Stimulated activated CD4-positive, alpha-beta T cell treated with anti-CD3 and anti-CD28 coated beads, Interleukin-4, amount 100 ng/mL, for 1 hour (primary cell): ENCODE measurements around the gene ZFP57.

Experiments used
- DNase-seq: peaks from one replicate; pipeline ENCODE4 v3.0.0-alpha.2; 2020

The ZFP57 gene

DNA sequence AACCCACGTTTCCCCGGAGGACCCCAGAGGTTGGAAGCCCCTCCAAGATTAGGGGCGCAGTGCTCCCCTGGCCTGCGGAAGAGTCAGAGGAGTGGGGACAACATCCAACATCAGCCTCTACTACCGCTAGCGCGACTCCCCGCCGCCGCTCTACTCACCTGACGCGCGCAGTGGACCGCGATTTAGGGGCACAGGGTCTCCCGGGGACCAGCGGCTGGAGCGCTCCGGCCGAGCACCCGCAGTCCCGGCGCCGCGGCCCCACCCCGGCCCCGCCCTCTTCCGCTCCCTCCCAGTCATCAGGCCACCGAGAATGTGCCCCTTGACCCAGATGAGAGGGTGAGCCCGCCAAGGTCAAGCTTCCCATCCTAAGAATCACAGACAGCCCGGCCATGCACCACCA, at the start of gene ZFP57:
TSS of gene ZFP57 (minus strand) at position 249 of the 400 bp plus-strand sequence. CDS start 4,149 bp downstream, outside the sequence.
- DNase-seq = no peak

DNA sequence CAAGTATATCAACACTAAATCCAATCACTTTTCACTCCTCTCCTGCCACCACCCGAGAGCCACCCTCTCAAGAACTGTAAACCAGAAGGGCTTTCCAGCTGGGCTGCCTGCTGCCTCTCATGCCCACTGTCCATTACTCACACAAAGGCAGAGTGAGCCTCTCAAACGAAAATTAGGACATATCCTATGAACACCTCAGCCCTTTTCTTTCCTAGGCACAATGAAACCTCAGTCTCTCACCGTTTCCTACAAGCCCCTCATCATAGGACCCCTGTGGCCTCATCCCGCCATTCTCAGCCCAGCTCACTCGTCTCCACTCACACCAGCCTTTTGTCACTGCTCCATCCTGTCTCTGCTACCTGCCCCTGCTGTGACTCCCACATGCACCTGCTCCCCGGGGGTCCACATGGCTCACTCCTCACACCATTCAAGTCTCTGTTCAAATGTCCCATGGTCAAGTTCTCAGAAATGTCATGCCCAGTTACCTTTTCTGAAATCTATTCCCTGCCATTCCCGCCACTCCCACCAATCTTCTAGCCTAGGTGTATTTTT, 49.7 kb upstream of the ZFP57 start:
- no peak for DNase-seq

DNA sequence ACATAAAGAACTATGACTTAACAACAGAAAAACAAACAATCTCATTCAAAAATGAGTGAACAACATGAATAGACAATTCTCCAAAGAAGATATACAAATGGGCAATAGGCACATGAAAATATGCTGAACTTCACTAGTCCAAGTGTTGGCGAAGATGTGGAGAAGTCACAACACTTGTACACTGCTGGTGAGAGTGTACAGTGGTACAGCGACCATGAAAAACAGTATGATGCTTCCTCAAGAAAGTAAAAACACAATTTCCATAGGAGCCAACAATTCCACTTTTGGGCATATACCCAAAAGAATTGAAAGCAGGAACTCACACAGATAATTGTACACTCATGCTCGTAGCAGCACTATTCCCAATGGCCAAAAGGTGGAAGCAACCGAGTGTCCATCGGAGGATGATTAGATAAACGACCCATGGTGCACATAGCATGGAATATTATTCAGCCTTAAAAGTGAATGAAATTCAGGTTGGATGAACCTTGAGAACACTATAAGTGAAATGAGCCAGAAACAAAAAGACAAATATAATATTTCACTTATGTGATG, 48.9 kb upstream of the ZFP57 start:
- DNase-seq = no peak

- DNase-seq = no peak
Measured at GRCh38 chr6:29728875-29729270, 47.9 kb upstream of the ZFP57 start.

GRCh38 chr6:29728173-29728874, 47.4 kb upstream of the ZFP57 start:
- DNase-seq = no peak

DNA sequence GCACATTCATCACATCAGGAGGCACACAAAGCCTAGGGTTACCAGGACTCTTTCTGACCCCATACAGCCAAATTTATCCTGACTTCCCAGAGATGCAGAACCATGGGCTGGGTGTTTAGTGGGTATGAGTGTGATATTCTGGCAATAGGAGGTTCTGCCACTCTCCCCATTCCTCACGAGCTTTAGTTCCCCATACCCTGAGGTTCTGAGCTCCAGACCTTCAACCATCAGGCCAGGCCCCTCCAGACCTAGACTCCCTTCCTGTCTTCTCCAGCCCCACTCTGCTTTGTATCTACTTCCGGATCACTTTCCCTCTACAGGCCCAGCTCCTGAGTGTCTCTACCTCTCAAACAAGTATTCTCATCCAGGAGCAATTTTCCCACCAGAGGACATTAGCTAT, 46.7 kb upstream of the ZFP57 start:
- DNase-seq = no peak

DNA sequence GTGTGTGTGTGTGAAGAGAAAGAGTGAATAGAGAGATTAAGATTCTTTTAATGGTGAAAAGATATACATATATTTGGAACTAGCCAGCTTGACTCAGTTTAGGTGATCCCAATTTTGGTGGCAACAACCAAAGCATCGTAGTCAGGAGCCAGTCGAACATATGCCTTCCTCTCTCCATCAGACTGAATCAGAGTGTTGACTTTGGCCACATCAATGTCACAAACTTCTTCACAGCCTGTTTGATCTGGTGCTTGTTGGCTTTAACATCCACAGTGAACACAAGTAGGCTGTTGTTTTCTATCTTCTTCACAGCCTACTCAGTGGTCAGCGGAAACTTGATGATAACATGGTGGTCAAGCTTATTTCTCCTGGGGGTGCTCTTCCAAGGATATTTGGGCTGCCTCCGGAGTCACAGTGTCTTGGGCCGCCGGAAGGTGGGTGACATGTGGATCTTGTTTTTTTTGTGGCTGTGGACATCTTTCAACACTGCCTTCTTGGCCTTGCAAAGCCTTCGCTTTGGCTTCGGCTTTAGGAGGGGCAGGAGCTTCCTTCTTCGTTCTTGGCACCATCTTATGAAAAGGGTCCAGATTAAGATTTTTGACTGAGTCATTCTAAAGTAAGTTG, 45.7 kb upstream of the ZFP57 start:
- no peak for DNase-seq

- DNase-seq = no peak
Measured at GRCh38 chr6:29726001-29726400, 45.0 kb upstream of the ZFP57 start.

DNA sequence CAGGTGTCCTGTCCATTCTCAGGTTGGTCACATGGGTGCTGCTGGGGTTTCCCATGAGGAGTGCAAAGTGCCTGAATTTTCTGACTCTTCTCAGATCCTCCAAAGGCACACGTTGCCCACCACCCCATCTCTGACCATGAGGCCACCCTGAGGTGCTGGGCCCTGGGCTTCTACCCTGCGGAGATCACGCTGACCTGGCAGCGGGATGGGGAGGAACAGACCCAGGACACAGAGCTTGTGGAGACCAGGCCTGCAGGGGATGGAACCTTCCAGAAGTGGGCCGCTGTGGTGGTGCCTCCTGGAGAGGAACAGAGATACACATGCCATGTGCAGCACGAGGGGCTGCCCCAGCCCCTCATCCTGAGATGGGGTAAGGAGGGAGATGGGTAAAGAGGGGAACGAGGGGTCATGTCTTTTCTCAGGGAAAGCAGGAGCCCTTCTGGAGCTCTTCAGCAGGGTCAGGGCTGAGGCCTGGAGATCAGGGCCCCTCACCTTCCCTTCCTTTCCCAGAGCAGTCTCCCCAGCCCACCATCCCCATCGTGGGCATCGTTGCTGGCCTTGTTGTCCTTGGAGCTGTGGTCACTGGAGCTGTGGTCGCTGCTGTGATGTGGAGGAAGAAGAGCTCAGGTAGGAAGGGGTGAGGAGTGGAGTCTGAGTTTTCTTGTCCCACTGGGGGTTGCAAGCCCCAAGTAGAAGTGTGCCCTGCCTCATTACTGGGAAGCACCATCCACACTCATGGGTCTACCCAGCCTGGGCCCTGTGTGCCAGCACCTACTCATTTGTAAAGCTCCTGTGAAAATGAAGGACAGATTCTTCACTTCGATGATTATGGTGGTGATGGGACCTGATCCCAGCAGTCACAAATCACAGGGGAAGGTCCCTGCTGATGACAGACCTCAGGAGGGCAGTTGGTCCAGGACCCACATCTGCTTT, 44.3 kb upstream of the ZFP57 start:
- DNase-seq = no peak

DNA sequence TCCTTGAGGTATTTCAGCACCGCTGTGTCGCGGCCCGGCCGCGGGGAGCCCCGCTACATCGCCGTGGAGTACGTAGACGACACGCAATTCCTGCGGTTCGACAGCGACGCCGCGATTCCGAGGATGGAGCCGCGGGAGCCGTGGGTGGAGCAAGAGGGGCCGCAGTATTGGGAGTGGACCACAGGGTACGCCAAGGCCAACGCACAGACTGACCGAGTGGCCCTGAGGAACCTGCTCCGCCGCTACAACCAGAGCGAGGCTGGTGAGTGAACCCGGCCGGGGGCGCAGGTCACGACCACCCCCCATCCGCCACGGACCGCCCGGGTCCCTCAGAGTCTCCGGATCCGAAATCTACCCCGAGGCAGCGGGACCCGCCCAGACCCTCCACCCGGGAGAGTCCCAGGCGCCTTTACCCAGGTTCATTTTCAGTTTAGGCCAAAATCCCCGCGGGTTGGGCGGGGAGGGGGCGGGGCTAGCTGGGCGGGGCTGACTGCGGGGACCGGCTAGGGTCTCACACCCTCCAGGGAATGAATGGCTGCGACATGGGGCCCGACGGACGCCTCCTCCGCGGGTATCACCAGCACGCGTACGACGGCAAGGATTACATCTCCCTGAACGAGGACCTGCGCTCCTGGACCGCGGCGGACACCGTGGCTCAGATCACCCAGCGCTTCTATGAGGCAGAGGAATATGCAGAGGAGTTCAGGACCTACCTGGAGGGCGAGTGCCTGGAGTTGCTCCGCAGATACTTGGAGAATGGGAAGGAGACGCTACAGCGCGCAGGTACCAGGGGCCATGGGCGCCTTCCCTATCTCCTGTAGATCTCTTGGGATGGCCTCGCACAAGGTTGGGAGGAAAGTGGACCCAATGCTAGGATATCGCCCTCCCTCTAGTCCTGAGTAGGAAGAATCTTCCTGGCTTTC, 43.0 kb upstream of the ZFP57 start:
- peak; percentile 86 for DNase-seq

GRCh38 chr6:29723262-29723665, 42.3 kb upstream of the ZFP57 start, which contains the start of gene HLA-F:
HLA-F (plus strand) TSS chr6:29723434; CDS start chr6:29723464, 30 bp downstream.
- peak; percentile 76 for DNase-seq

- no peak for DNase-seq
Measured at GRCh38 chr6:29720863-29721262, 39.9 kb upstream of the ZFP57 start.

DNA sequence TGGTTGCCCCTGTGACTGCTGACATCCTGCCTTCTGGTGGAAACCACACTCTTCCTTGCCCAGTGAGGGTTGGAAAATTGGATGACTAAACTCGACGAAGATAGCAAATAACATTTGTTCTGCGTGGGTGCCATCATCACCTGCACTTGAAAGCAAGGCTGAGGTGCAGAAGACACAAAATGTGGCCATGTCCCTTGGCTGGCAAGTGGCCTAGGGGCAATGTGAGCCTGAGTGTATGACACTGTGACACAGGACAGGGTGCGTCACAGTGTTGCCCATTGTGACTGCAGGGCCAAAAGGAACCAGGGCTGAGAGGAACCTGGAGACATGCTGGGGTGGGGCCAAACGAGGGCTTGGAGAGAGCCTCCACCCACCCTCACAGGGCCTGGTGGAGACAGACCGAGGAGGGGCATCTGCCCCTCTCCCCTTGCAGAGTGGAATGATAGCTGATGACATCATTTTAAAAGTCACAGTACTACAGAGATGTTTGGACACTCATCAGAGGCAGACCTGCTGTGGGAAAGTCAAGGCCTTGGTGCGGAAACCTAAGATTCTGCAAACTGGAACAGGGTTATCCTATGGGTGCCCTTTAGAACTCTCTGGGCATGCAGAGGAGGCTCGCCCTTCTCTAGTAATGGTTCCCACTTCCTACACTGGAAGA, 29.5 kb upstream of the ZFP57 start:
- no peak for DNase-seq

- DNase-seq = no peak
Measured at GRCh38 chr6:29709188-29709587, 28.2 kb upstream of the ZFP57 start.

DNA sequence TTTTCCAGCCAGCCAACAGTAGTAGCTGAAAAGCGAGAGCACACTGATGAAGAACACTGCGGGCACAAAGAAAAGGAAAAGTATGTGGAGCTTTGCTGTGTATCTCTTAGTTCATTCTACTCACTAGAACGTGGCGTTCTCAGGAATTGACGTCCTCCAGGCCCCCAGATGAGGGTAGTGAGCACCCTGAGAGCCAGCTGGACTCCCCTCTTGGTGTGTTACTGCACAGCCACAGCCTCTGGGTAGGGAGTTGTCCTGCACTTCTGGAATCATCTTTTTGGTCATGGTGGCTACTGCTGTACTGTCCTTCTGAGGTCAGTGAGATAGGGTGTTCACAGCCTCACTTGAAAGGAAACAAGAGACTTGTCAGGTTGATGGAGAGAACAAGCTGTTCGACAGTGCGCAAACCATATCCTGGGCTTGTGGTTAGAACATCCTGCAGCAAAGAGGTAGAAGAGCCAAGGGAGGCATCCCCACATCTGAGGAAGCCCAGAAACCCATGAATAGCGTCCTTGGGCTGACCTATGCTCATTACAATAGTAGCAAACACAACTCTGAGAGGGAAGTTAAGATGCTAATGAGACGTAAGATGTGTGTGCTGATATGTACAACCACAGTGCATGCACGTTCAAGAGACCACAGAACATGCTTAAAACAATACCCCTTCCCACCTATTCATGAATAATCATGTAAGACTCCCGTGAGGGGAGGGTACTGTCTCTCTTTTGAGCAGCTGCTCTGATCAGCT, 27.7 kb upstream of the ZFP57 start:
- no peak for DNase-seq

DNA sequence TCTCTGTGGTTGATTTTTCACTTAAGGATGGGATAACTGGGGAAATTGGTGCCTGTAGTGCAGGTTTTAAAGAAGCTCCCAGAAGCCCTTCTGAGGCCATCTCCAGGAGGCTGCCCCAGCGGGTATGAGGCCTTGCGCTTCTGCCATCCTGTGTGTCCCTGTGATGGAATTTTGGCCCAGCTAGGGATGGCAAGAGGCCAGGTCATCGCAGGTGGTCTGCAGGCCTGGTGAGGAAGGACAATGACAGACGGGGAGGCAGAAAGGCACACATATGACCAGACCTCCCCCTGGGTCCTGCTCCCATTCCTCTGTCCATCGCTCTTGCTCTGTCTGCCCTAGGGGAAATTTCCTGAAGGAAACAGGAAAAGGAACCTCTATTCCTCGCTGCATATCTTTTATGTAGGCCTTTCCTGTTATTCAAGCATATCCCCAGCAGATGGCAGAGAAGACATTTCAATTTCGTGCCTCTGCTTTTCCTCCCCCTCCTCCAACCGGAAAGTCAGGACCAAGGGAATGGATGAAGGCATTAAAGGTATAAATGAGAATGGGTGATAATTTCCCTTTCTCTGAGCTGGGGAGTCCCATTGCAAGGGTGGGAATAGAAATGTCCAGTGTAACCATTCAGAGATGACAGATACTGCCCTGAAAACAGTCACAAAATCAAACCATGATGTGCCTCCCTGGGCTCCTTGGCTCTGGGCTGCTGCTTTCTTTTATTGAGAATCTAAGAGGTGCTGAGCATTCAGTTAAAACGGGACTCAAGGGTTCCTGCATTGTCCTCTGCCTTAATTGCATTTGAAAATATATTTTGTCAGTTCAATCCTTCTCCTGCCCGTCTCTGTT, 24.7 kb upstream of the ZFP57 start:
- DNase-seq = no peak

GRCh38 chr6:29702519-29703103, 21.7 kb upstream of the ZFP57 start:
- peak; percentile 80 for DNase-seq

DNA sequence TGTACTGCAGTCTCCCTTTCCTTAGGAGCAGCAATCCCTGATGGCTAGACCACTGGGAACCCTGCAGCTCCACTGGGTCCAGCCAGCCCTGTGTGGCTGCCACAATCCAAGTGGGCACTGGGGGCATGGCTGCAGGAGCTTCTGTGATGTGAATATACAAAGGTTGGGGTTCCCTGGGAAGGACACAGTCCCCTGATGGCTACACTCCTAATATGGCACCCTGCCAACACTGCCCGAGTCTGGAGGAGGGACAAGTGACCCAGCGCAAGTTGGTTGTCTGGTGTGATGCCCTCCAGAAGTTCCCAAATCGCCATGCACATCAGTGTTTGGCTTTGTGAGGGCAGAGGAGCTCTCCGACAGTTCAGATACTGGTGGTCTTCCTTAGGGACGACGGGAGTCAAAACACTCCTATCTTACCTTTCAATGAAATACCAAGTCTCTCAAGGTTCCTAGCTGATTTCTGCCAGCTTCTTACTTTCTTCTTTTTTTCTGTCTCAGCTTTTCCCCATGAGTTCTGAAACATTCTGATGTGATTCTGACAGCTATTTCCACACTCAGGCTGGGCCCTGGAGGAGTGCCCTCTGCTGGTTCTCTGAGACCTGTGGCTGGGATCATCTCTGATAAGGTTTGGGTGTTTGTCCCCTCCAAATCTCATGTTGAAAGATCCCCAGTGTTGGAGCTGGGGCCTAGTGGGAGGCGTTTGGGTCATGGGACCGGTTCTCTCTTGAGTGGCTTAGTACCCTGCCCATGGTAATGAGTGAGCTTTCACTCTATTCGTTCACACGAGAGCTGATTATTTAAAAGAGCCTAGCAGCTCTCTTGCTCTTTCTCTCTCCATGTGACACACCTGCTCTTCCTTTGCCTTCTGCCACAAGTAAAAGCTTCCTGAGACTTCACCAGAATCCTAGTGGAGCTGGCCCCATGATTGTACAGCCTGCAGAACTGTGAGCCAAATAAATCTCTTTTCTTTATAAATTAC, 15.5 kb upstream of the ZFP57 start:
- no peak for DNase-seq
